Panc1 (cell line): ENCODE measurements around the gene ZNF107. TPM values are rescaled to one million over a fixed set of nuclear protein-coding genes. Genes with fewer than 3 reads are reported as not detected.

Source experiments
- ATAC-seq: fragments of 200-7000 bp; cut with Tn5 transposase; 2 replicates; pipeline ENCODE4 v1.9.1; 2020; ENCODE audit warnings: mild to moderate bottlenecking, moderate library complexity
- BruUV-seq: library from RNA; stranded (reverse); fragments of 400-500 nt; replicated peaks from 2 replicates; lab custom pipeline; 2021; lab: Mats Ljungman, UMichigan
- CTCF ChIA-PET: fragments of 300-600 bp; sonication (Branson Sonifier 250); formaldehyde crosslinking; loops from one replicate; lab custom pipeline; 2022; ENCODE audit warnings: antibody characterized with exemption; lab: Charles Lee
- POLR2A ChIA-PET: fragments of 300-600 bp; sonication (Branson Sonifier 250); formaldehyde crosslinking; loops from one replicate; lab custom pipeline; 2022; ENCODE audit warnings: antibody characterized with exemption; lab: Charles Lee
- DNase-seq: peaks from one replicate; pipeline ENCODE4 v3.0.0-alpha.2; 2010; ENCODE audit warnings: low read depth, low spot score
- H3K27ac ChIP-seq: 2 replicates; pipeline ENCODE4 v1.5.1; 2011; ENCODE audit warnings: mild to moderate bottlenecking, low read length, inconsistent platforms
- H3K27me3 ChIP-seq: fragments of 200-500 bp; sonication (Bioruptor generic); 2 replicates; pipeline ENCODE4 v1.6.0; 2014; ENCODE audit warnings: low read length, inconsistent platforms; ENCODE audit not compliant: control insufficient read depth, insufficient read depth
- H3K36me3 ChIP-seq: fragments of 200-500 bp; sonication (Bioruptor generic); 2 replicates; pipeline ENCODE4 v1.5.1; 2014; ENCODE audit warnings: inconsistent platforms, mild to moderate bottlenecking, low read length, moderate library complexity; ENCODE audit not compliant: control insufficient read depth, insufficient read depth
- H3K4me1 ChIP-seq: 2 replicates; pipeline ENCODE4 v1.5.1; 2011; ENCODE audit warnings: inconsistent platforms, mild to moderate bottlenecking, low read length, moderate library complexity; ENCODE audit not compliant: control insufficient read depth, insufficient read depth
- H3K4me3 ChIP-seq, 2 experiments: 2 replicates each; pipeline ENCODE4 v1.5.1; 2011 to 2012; ENCODE audit warnings: low read depth in 2 of 2, low read length in 2 of 2, mild to moderate bottlenecking in 2 of 2, inconsistent platforms in 1 of 2, moderate library complexity in 1 of 2
- H3K9me3 ChIP-seq: fragments of 200-500 bp; sonication (Bioruptor generic); 2 replicates; pipeline ENCODE4 v1.5.1; 2014; ENCODE audit warnings: low read depth, mild to moderate bottlenecking, inconsistent platforms, low read length, moderate library complexity; ENCODE audit not compliant: control insufficient read depth, insufficient read depth
- POLR2AphosphoS5 ChIP-seq: IDR thresholded peaks from 2 replicates; pipeline ENCODE4 v1.6.1; 2012; ENCODE audit warnings: mild to moderate bottlenecking, low read depth, low read length, moderate library complexity
- SIN3A ChIP-seq: IDR thresholded peaks from 2 replicates; pipeline ENCODE4 v1.6.1; 2012; ENCODE audit warnings: low read depth, mild to moderate bottlenecking, low read length, moderate library complexity, borderline replicate concordance; ENCODE audit not compliant: insufficient read depth
- TCF7L2 ChIP-seq: IDR thresholded peaks from 2 replicates; pipeline ENCODE4 v1.6.1; 2011; ENCODE audit warnings: mild to moderate bottlenecking, low read depth, low read length, inconsistent platforms
- in situ Hi-C: cut with HindIII; loops from 2 replicates; pipeline ENCODE4 v1.10.0; 2016; ENCODE audit warnings: low sequenced_read_pairs, low pct_unique_long_range_greater_than_20kb
- intact Hi-C: fragments of 100-400 bp; cut with micrococcal nuclease; formaldehyde crosslinking; loops from one replicate; pipeline ENCODE4 v1.10.0; 2022; ENCODE audit not compliant: unreplicated experiment
- total RNA-seq: library from RNA; stranded (reverse); gene quantifications from one replicate; pipeline ENCODE4 v1.2.1, GENCODE V29; 2021; ENCODE audit not compliant: unreplicated experiment
- TF ChIP-seq, protein P1 (sequence below), 2 experiments: IDR thresholded peaks; 2 replicates each; pipeline ENCODE4 v1.6.1; 2011 to 2012; ENCODE audit warnings: low read depth in 2 of 2, control low read depth in 1 of 2, low read length in 1 of 2, mild to moderate bottlenecking in 1 of 2, moderate library complexity in 1 of 2; ENCODE audit not compliant: insufficient read depth in 1 of 2
- TF ChIP-seq, protein P2 (sequence below): fragments of 450-650 bp; IDR thresholded peaks from 2 replicates; pipeline ENCODE4 v1.5.1; 2017; ENCODE audit warnings: mild to moderate bottlenecking

ZNF107 gene
- total RNA-seq, 1 experiment from 2014 or later: 11.1 TPM

DNA sequence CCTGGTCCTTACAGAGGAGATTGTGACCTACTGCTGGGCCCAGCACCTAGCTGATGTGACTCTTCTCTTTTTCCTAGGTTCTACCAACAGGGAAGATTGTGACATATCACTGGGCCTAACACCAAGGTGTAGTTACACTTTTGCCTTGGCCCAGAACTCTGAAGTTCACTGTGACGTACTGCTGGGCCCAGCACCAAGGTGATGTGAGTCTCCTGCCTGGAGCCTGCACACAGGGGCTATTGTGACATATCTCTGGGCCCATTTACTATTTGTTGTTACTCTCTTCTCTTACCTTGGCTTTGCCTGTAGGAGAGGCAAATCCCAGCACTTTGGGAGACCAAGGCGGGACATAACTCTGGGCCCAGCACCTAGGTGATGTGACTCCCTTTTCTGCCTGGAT, 23.1 kb upstream of the ZNF107 start:
- Histone ChIP-seq H3K27ac (no peak overlapping the region), H3K27me3 (no peaks in the 10 kb centered on the region), H3K4me1 (no peaks in the 10 kb centered on the region), H3K36me3 (no peaks in the 10 kb centered on the region), H3K9me3 (no peaks in the 10 kb centered on the region), H3K4me3 (no peak overlapping the region)
- BruUV-seq: no TSS peak
- POLR2A ChIA-PET: no interaction called here
- ATAC-seq (no peak), DNase-seq (no peak)
- CTCF ChIA-PET: no interaction called here
- TF ChIP-seq, protein P1, sequence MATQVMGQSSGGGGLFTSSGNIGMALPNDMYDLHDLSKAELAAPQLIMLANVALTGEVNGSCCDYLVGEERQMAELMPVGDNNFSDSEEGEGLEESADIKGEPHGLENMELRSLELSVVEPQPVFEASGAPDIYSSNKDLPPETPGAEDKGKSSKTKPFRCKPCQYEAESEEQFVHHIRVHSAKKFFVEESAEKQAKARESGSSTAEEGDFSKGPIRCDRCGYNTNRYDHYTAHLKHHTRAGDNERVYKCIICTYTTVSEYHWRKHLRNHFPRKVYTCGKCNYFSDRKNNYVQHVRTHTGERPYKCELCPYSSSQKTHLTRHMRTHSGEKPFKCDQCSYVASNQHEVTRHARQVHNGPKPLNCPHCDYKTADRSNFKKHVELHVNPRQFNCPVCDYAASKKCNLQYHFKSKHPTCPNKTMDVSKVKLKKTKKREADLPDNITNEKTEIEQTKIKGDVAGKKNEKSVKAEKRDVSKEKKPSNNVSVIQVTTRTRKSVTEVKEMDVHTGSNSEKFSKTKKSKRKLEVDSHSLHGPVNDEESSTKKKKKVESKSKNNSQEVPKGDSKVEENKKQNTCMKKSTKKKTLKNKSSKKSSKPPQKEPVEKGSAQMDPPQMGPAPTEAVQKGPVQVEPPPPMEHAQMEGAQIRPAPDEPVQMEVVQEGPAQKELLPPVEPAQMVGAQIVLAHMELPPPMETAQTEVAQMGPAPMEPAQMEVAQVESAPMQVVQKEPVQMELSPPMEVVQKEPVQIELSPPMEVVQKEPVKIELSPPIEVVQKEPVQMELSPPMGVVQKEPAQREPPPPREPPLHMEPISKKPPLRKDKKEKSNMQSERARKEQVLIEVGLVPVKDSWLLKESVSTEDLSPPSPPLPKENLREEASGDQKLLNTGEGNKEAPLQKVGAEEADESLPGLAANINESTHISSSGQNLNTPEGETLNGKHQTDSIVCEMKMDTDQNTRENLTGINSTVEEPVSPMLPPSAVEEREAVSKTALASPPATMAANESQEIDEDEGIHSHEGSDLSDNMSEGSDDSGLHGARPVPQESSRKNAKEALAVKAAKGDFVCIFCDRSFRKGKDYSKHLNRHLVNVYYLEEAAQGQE (IDR thresholded peaks at IDR 0.05; ENCODE audit: insufficient read depth in 1 of 2, low read depth in 2 of 2, low read length in 1 of 2): no peak
- no peak for TF ChIP-seq SIN3A
- TF ChIP-seq, protein P2, sequence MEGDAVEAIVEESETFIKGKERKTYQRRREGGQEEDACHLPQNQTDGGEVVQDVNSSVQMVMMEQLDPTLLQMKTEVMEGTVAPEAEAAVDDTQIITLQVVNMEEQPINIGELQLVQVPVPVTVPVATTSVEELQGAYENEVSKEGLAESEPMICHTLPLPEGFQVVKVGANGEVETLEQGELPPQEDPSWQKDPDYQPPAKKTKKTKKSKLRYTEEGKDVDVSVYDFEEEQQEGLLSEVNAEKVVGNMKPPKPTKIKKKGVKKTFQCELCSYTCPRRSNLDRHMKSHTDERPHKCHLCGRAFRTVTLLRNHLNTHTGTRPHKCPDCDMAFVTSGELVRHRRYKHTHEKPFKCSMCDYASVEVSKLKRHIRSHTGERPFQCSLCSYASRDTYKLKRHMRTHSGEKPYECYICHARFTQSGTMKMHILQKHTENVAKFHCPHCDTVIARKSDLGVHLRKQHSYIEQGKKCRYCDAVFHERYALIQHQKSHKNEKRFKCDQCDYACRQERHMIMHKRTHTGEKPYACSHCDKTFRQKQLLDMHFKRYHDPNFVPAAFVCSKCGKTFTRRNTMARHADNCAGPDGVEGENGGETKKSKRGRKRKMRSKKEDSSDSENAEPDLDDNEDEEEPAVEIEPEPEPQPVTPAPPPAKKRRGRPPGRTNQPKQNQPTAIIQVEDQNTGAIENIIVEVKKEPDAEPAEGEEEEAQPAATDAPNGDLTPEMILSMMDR: no peak
- TF ChIP-seq TCF7L2: no peak
- no peak for TF ChIP-seq POLR2AphosphoS5
- in situ Hi-C loops (no loop called here), intact Hi-C loops (no loop called here)

DNA sequence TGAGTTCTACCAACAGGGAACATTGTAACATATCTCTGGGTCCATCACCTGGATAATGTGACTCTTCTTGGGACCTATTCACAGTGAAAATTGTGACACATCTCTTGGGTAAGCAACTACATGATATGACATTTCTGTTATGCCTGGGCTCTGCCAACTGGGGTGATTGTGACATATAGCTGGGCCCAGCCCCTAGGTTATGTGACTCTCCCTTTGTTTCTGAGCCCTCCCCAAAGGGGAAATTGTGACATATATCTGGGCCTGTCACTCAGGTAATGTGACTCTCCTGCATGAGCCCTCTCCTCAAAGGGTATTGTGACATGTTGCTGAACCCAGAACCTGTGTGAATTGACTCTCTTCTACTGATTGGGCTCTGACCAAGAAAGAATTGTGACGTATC, 22.4 kb upstream of the ZNF107 start:
- no peak overlapping the region for H3K27ac ChIP-seq
- no peak overlapping the region for H3K4me3 ChIP-seq
- H3K9me3 ChIP-seq: no peaks in the 10 kb centered on the region
- ATAC-seq: no peak
- no peaks in the 10 kb centered on the region for H3K36me3 ChIP-seq
- H3K4me1 ChIP-seq: no peaks in the 10 kb centered on the region
- no peak for DNase-seq
- CTCF ChIA-PET: no interaction called here
- POLR2A ChIA-PET: no interaction called here
- H3K27me3 ChIP-seq: no peaks in the 10 kb centered on the region
- no TSS peak for BruUV-seq
- TF ChIP-seq SIN3A (no peak), POLR2AphosphoS5 (no peak), TCF7L2 (no peak)
- TF ChIP-seq, protein P1 (IDR thresholded peaks at IDR 0.05; ENCODE audit: insufficient read depth in 1 of 2, low read depth in 2 of 2, low read length in 1 of 2): no peak
- TF ChIP-seq, protein P2: no peak
- intact Hi-C loops (no loop called here), in situ Hi-C loops (no loop called here)
